WTC11 (cell line): ENCODE results near the gene ZNF654. TPM values are rescaled to one million over a fixed set of nuclear protein-coding genes. Genes with fewer than 3 reads are reported as not detected.

ENCODE experiments used
- ATAC-seq: fragments of 200-7000 bp; cut with Tn5 transposase; 2 replicates; pipeline ENCODE4 v1.10.0; 2021; ENCODE audit warnings: mild to moderate bottlenecking, moderate library complexity
- CTCF ChIA-PET: fragments of 300-600 bp; sonication (Branson Sonifier 250); formaldehyde crosslinking; loops from one replicate; lab custom pipeline; 2021; ENCODE audit warnings: antibody characterized with exemption; lab: Charles Lee
- POLR2A ChIA-PET: fragments of 350-600 bp; sonication (Branson Sonifier 250); formaldehyde crosslinking; loops from one replicate; lab custom pipeline; 2021; ENCODE audit warnings: antibody characterized with exemption; lab: Charles Lee
- DNase-seq: peaks from one replicate; pipeline ENCODE4 v3.0.0; 2021; ENCODE audit warnings: low spot score
- H3K27ac Mint-ChIP-seq: 2 replicates; pipeline ENCODE4 v1.8.0; 2021; ENCODE audit warnings: mixed read lengths
- H3K27me3 Mint-ChIP-seq: 2 replicates; pipeline ENCODE4 v1.8.0; 2021; ENCODE audit warnings: low read depth, mild to moderate bottlenecking, moderate library complexity, mixed read lengths
- H3K36me3 Mint-ChIP-seq: 2 replicates; pipeline ENCODE4 v1.8.0; 2021; ENCODE audit warnings: mixed read lengths
- H3K4me1 Mint-ChIP-seq: 2 replicates; pipeline ENCODE4 v1.8.0; 2022; ENCODE audit warnings: mixed read lengths
- H3K4me3 Mint-ChIP-seq: 2 replicates; pipeline ENCODE4 v1.8.0; 2021; ENCODE audit warnings: mild to moderate bottlenecking, moderate library complexity, mixed read lengths
- H3K9me3 Mint-ChIP-seq: 2 replicates; pipeline ENCODE4 v1.8.0; 2021; ENCODE audit warnings: mixed read lengths
- ATF3 ChIP-seq: sonication (generic); formaldehyde crosslinking; conservative IDR thresholded peaks from 2 replicates; pipeline ENCODE4 v1.8.1; 2022; ENCODE audit warnings: mild to moderate bottlenecking, missing genetic modification reagents
- CREM ChIP-seq: sonication (generic); formaldehyde crosslinking; IDR thresholded peaks from 2 replicates; pipeline ENCODE4 v1.8.1; 2022; ENCODE audit warnings: mild to moderate bottlenecking, missing genetic modification reagents, moderate library complexity
- ELF4 ChIP-seq: sonication (generic); formaldehyde crosslinking; IDR thresholded peaks from 2 replicates; pipeline ENCODE4 v1.8.1; 2022; ENCODE audit warnings: low read depth, mild to moderate bottlenecking, moderate library complexity, missing genetic modification reagents
- ETV6 ChIP-seq: sonication (generic); formaldehyde crosslinking; IDR thresholded peaks from 2 replicates; pipeline ENCODE4 v1.8.1; 2022; ENCODE audit warnings: mild to moderate bottlenecking, missing genetic modification reagents
- FOXP4 ChIP-seq: sonication (generic); formaldehyde crosslinking; IDR thresholded peaks from 2 replicates; pipeline ENCODE4 v1.8.0; 2022; ENCODE audit warnings: mild to moderate bottlenecking, missing genetic modification reagents
- GTF2I ChIP-seq: fragments of 250-450 bp; sonication (Bioruptor Pico); conservative IDR thresholded peaks from 2 replicates; pipeline ENCODE4 v1.4.0; 2021; ENCODE audit warnings: mild to moderate bottlenecking
- HMGXB4 ChIP-seq: sonication (generic); formaldehyde crosslinking; IDR thresholded peaks from 2 replicates; pipeline ENCODE4 v1.8.1; 2023; ENCODE audit warnings: mild to moderate bottlenecking, moderate library complexity, missing genetic modification reagents
- MAX ChIP-seq: sonication (generic); formaldehyde crosslinking; IDR thresholded peaks from 2 replicates; pipeline ENCODE4 v1.8.0; 2022; ENCODE audit warnings: mild to moderate bottlenecking, missing genetic modification reagents
- MLX ChIP-seq: sonication (generic); formaldehyde crosslinking; IDR thresholded peaks from 2 replicates; pipeline ENCODE4 v1.8.1; 2023; ENCODE audit warnings: mild to moderate bottlenecking, missing genetic modification reagents, moderate library complexity
- NFYB ChIP-seq: sonication (generic); formaldehyde crosslinking; conservative IDR thresholded peaks from 2 replicates; pipeline ENCODE4 v1.8.0; 2022; ENCODE audit warnings: low read depth, missing genetic modification reagents
- NR2C2 ChIP-seq: sonication (generic); formaldehyde crosslinking; IDR thresholded peaks from 2 replicates; pipeline ENCODE4 v1.8.0; 2022; ENCODE audit warnings: mild to moderate bottlenecking, missing genetic modification reagents
- PRDM15 ChIP-seq: sonication (generic); formaldehyde crosslinking; IDR thresholded peaks from 2 replicates; pipeline ENCODE4 v1.8.0; 2022; ENCODE audit warnings: missing genetic modification reagents
- PREB ChIP-seq: sonication (generic); formaldehyde crosslinking; IDR thresholded peaks from 2 replicates; pipeline ENCODE4 v1.8.1; 2022; ENCODE audit warnings: mild to moderate bottlenecking, missing genetic modification reagents, moderate library complexity, borderline replicate concordance
- PRRX2 ChIP-seq: fragments of 250-450 bp; sonication (Bioruptor Pico); IDR thresholded peaks from 2 replicates; pipeline ENCODE4 v1.8.0; 2021; ENCODE audit warnings: mild to moderate bottlenecking
- ZBTB43 ChIP-seq: sonication (generic); formaldehyde crosslinking; IDR thresholded peaks from 2 replicates; pipeline ENCODE4 v1.8.1; 2023; ENCODE audit warnings: mild to moderate bottlenecking, missing genetic modification reagents
- ZNF138 ChIP-seq: sonication (generic); formaldehyde crosslinking; conservative IDR thresholded peaks from 2 replicates; pipeline ENCODE4 v1.8.1; 2022; ENCODE audit warnings: mild to moderate bottlenecking, moderate library complexity, missing genetic modification reagents
- ZNF317 ChIP-seq: sonication (generic); formaldehyde crosslinking; IDR thresholded peaks from 2 replicates; pipeline ENCODE4 v1.8.1; 2023; ENCODE audit warnings: low read depth, mild to moderate bottlenecking, moderate library complexity, missing genetic modification reagents, borderline replicate concordance
- ZNF396 ChIP-seq: fragments of 250-450 bp; sonication (Bioruptor Pico); IDR thresholded peaks from 2 replicates; pipeline ENCODE4 v1.8.0; 2021; ENCODE audit warnings: mild to moderate bottlenecking, moderate library complexity, borderline replicate concordance
- total RNA-seq: library from RNA; stranded (reverse); gene quantifications from 3 replicates; pipeline ENCODE4 v1.2.3, GENCODE V29; 2021
- TF ChIP-seq, protein P1 (sequence below): sonication (generic); formaldehyde crosslinking; IDR thresholded peaks from 2 replicates; pipeline ENCODE4 v1.8.1; 2022; ENCODE audit warnings: missing genetic modification reagents, borderline replicate concordance
- TF ChIP-seq, protein P2 (sequence below): fragments of 250-450 bp; sonication (Bioruptor Pico); IDR thresholded peaks from 2 replicates; pipeline ENCODE4 v1.9.0; 2021; ENCODE audit warnings: mild to moderate bottlenecking

Gene ZNF654
- total RNA-seq, 1 experiment from 2014 or later: 7.0 TPM

DNA sequence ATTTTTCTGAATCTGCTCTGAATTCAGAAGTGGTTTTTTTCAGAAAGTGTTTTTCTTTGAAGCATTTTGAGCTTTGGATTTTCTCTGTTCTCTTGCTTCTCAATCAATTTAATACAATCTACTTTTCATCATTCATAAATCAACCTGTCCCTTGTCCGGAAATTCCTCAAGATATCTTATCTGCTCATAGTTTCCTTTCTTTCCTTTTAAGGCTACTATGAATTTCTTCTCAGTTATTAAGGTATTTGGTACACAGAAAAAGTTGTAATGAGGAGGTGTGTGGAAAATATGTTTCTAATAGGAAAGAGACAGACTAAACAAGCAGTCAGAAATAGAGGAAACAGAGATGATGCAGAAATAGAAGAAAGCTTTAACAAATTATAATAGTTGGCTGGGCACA lies 14.6 kb upstream of the ZNF654 start:
- Mint-ChIP-seq H3K4me1 (no peaks in the 10 kb centered on the region), H3K4me3 (no peak overlapping the region), H3K36me3 (no peaks in the 10 kb centered on the region), H3K9me3 (peaks cover 1% of the 10 kb centered on the region; the same call in 1 of the 2 replicates), H3K27me3 (no peaks in the 10 kb centered on the region; the same call in 1 of the 2 replicates), H3K27ac (no peak overlapping the region)
- no peak for ATAC-seq
- ChIA-PET POLR2A (no interaction called here), CTCF (no interaction called here)
- TF ChIP-seq, protein P1, sequence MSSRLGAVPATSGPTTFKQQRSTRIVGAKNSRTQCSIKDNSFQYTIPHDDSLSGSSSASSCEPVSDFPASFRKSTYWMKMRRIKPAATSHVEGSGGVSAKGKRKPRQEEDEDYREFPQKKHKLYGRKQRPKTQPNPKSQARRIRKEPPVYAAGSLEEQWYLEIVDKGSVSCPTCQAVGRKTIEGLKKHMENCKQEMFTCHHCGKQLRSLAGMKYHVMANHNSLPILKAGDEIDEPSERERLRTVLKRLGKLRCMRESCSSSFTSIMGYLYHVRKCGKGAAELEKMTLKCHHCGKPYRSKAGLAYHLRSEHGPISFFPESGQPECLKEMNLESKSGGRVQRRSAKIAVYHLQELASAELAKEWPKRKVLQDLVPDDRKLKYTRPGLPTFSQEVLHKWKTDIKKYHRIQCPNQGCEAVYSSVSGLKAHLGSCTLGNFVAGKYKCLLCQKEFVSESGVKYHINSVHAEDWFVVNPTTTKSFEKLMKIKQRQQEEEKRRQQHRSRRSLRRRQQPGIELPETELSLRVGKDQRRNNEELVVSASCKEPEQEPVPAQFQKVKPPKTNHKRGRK (CRISPR knock-in tag): no peak
- TF ChIP-seq NR2C2 (CRISPR knock-in tag) (no peak), ZBTB43 (CRISPR knock-in tag) (no peak), PRDM15 (CRISPR knock-in tag) (no peak), ZNF396 (no peak), HMGXB4 (no peak), MAX (no peak), ELF4 (no peak), PRRX2 (CRISPR knock-in tag) (no peak), ETV6 (CRISPR knock-in tag) (no peak), CREM (no peak), ZNF317 (no peak), PREB (CRISPR knock-in tag) (no peak), GTF2I (CRISPR knock-in tag) (no peak), ATF3 (CRISPR knock-in tag) (no peak), ZNF138 (CRISPR knock-in tag) (no peak), FOXP4 (CRISPR knock-in tag) (no peak), NFYB (no peak), MLX (CRISPR knock-in tag) (no peak)
- TF ChIP-seq, protein P2, sequence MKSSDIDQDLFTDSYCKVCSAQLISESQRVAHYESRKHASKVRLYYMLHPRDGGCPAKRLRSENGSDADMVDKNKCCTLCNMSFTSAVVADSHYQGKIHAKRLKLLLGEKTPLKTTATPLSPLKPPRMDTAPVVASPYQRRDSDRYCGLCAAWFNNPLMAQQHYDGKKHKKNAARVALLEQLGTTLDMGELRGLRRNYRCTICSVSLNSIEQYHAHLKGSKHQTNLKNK (CRISPR knock-in tag): no peak
- DNase-seq: no peak
